H9 (cell line): ENCODE data around the gene AK4. TPM values are rescaled to one million over a fixed set of nuclear protein-coding genes. Genes with fewer than 3 reads are reported as not detected.

ENCODE experiments used
- DNase-seq: peaks from one replicate; pipeline ENCODE4 v3.0.0-alpha.2; 2017
- H2AFZ ChIP-seq: one replicate; pipeline ENCODE4 v1.6.1; 2013; ENCODE audit warnings: mild to moderate bottlenecking, low read length, control low read depth, moderate library complexity
- H2AK5ac ChIP-seq: 2 replicates; pipeline ENCODE4 v1.6.1; 2013; ENCODE audit warnings: low read length, control low read depth, mixed read lengths; ENCODE audit not compliant: insufficient read length
- H2BK120ac ChIP-seq: one replicate; pipeline ENCODE4 v1.6.1; 2013; ENCODE audit warnings: low read depth, mild to moderate bottlenecking, low read length, control low read depth, inconsistent platforms; ENCODE audit not compliant: poor library complexity, severe bottlenecking
- H2BK12ac ChIP-seq: 2 replicates; pipeline ENCODE4 v1.6.1; 2013; ENCODE audit warnings: low read length, control low read depth, mixed read lengths, low read depth; ENCODE audit not compliant: insufficient read length
- H2BK15ac ChIP-seq: 2 replicates; pipeline ENCODE4 v1.6.1; 2013; ENCODE audit warnings: low read depth, low read length, control low read depth
- H2BK20ac ChIP-seq: one replicate; pipeline ENCODE4 v1.6.1; 2013; ENCODE audit warnings: low read depth, mild to moderate bottlenecking, low read length, control low read depth, inconsistent platforms; ENCODE audit not compliant: poor library complexity, severe bottlenecking
- H2BK5ac ChIP-seq: 2 replicates; pipeline ENCODE4 v1.6.1; 2013; ENCODE audit warnings: low read length, control low read depth, mixed read lengths; ENCODE audit not compliant: insufficient read length
- H3K14ac ChIP-seq: 2 replicates; pipeline ENCODE4 v1.6.1; 2013; ENCODE audit warnings: low read length, control low read depth; ENCODE audit not compliant: insufficient read depth
- H3K18ac ChIP-seq: 2 replicates; pipeline ENCODE4 v1.6.1; 2013; ENCODE audit warnings: low read depth, mild to moderate bottlenecking, mixed read lengths, low read length, control low read depth; ENCODE audit not compliant: insufficient read length
- H3K23ac ChIP-seq: 2 replicates; pipeline ENCODE4 v1.6.1; 2013; ENCODE audit warnings: low read length, control low read depth, mixed read lengths, low read depth; ENCODE audit not compliant: insufficient read length
- H3K23me2 ChIP-seq: 2 replicates; pipeline ENCODE4 v1.6.1; 2013; ENCODE audit warnings: low read depth, mild to moderate bottlenecking, mixed read lengths, low read length, control low read depth; ENCODE audit not compliant: insufficient read length, poor library complexity, severe bottlenecking
- H3K27ac ChIP-seq: 2 replicates; pipeline ENCODE4 v1.5.1; 2013; ENCODE audit warnings: low read length, control low read depth, mixed read lengths, low read depth; ENCODE audit not compliant: insufficient read length
- H3K27me3 ChIP-seq: 2 replicates; pipeline ENCODE4 v1.6.1; 2013; ENCODE audit warnings: low read length, control low read depth, inconsistent platforms; ENCODE audit not compliant: insufficient read depth
- H3K4ac ChIP-seq: 2 replicates; pipeline ENCODE4 v1.6.1; 2013; ENCODE audit warnings: low read depth, mild to moderate bottlenecking, control low read depth, inconsistent platforms, low read length, moderate library complexity
- H3K4me1 ChIP-seq: 2 replicates; pipeline ENCODE4 v1.6.1; 2013; ENCODE audit warnings: low read length, control low read depth, inconsistent platforms; ENCODE audit not compliant: insufficient read depth
- H3K4me2 ChIP-seq: 2 replicates; pipeline ENCODE4 v1.6.1; 2013; ENCODE audit warnings: low read length, control low read depth, mixed read lengths; ENCODE audit not compliant: insufficient read length, insufficient read depth
- H3K56ac ChIP-seq: 2 replicates; pipeline ENCODE4 v1.6.1; 2013; ENCODE audit warnings: low read depth, mild to moderate bottlenecking, mixed read lengths, low read length, control low read depth; ENCODE audit not compliant: insufficient read length
- H3K79me1 ChIP-seq: 2 replicates; pipeline ENCODE4 v1.6.1; 2013; ENCODE audit warnings: low read depth, mild to moderate bottlenecking, moderate library complexity, low read length, control low read depth, inconsistent platforms; ENCODE audit not compliant: insufficient read depth, poor library complexity, severe bottlenecking
- H3K79me2 ChIP-seq: 2 replicates; pipeline ENCODE4 v1.6.1; 2013; ENCODE audit warnings: low read length, control low read depth, inconsistent platforms; ENCODE audit not compliant: insufficient read depth
- H3K9ac ChIP-seq: 2 replicates; pipeline ENCODE4 v1.6.1; 2013; ENCODE audit warnings: low read length, control low read depth, mixed read lengths; ENCODE audit not compliant: insufficient read length; ENCODE audit errors: extremely low read depth
- H3K9me3 ChIP-seq: one replicate; pipeline ENCODE4 v1.6.1; 2013; ENCODE audit warnings: low read depth, low read length, inconsistent platforms; ENCODE audit not compliant: control insufficient read depth
- H3T11ph ChIP-seq: one replicate; pipeline ENCODE4 v1.6.1; 2013; ENCODE audit warnings: mild to moderate bottlenecking, low read length, control low read depth, inconsistent platforms
- H4K20me1 ChIP-seq: one replicate; pipeline ENCODE4 v1.6.1; 2013; ENCODE audit not compliant: control insufficient read depth, insufficient read length, insufficient read depth
- H4K5ac ChIP-seq: 2 replicates; pipeline ENCODE4 v1.6.1; 2013; ENCODE audit warnings: low read depth, mild to moderate bottlenecking, mixed read lengths, low read length, control low read depth; ENCODE audit not compliant: insufficient read length
- H4K8ac ChIP-seq: replicated peaks from 2 replicates; pipeline ENCODE4 v1.6.1; 2013; ENCODE audit warnings: low read length, control low read depth, mixed read lengths, low read depth; ENCODE audit not compliant: insufficient read length
- H4K91ac ChIP-seq: 2 replicates; pipeline ENCODE4 v1.6.1; 2013; ENCODE audit warnings: low read depth, mild to moderate bottlenecking, moderate library complexity, mixed read lengths, low read length, control low read depth; ENCODE audit not compliant: insufficient read length
- H3K27ac Mint-ChIP-seq, 3 experiments: 2 replicates in 2 of 3; 3 replicates in 1 of 3; pipeline ENCODE4 v1.8.0; 2020 to 2021; ENCODE audit warnings: mixed read lengths in 3 of 3, mild to moderate bottlenecking in 1 of 3, moderate library complexity in 1 of 3
- H3K27me3 Mint-ChIP-seq: 2 replicates; pipeline ENCODE4 v1.8.0; 2021; ENCODE audit warnings: low read depth, mild to moderate bottlenecking, moderate library complexity, mixed read lengths
- H3K36me3 Mint-ChIP-seq, 3 experiments: 2 replicates in 2 of 3; 3 replicates in 1 of 3; pipeline ENCODE4 v1.8.0; 2020 to 2021; ENCODE audit warnings: low read depth in 3 of 3, mixed read lengths in 3 of 3; ENCODE audit not compliant: insufficient read depth in 1 of 3
- H3K4me1 Mint-ChIP-seq, 2 experiments: 2 replicates each; pipeline ENCODE4 v1.8.0; 2020; ENCODE audit warnings: mixed read lengths in 2 of 2
- H3K4me3 Mint-ChIP-seq, 2 experiments: 2 replicates in 1 of 2; 3 replicates in 1 of 2; pipeline ENCODE4 v1.8.0; 2020 to 2021; ENCODE audit warnings: mild to moderate bottlenecking in 2 of 2, mixed read lengths in 2 of 2, moderate library complexity in 1 of 2
- H3K9me3 Mint-ChIP-seq, 2 experiments: 2 replicates in 1 of 2; 3 replicates in 1 of 2; pipeline ENCODE4 v1.8.0; 2020; ENCODE audit warnings: mild to moderate bottlenecking in 2 of 2, mixed read lengths in 2 of 2, moderate library complexity in 1 of 2
- CTCF ChIP-seq: fragments of 200-600 bp; sonication (generic); conservative IDR thresholded peaks from 3 replicates; pipeline ENCODE4 v1.8.0; 2021; ENCODE audit warnings: antibody characterized with exemption, mild to moderate bottlenecking
- WGBS: extraction: QIAGEN DNeasy Blood & Tissue Kit; methylation state at CpG from one replicate; pipeline ENCODE4 v1.1.7; 2013; ENCODE audit warnings: missing lambda C conversion rate, low lambda C conversion rate, mixed read lengths; ENCODE audit not compliant: insufficient read length; ENCODE audit errors: extremely low coverage; 5-methylcytosine and 5-hydroxymethylcytosine counted together
- total RNA-seq: library from RNA; stranded (reverse); gene quantifications from 2 replicates; pipeline ENCODE4 v1.2.1, GENCODE V29; 2021

AK4 gene
- total RNA-seq, 1 experiment from 2014 or later, result 45.6 TPM

GRCh38 chr1:65113298-65113697 is 34.7 kb upstream of the AK4 start:
- Histone ChIP-seq H3K9ac (no peak overlapping the region), H2BK15ac (no peak overlapping the region), H2BK5ac (no peak overlapping the region), H3T11ph (no peak overlapping the region), H3K27ac (no peak overlapping the region), H3K23ac (no peak overlapping the region), H2AFZ (no peak overlapping the region), H3K23me2 (no peaks in the 10 kb centered on the region), H4K91ac (no peak overlapping the region), H3K56ac (no peak overlapping the region), H3K27me3 (no peaks in the 10 kb centered on the region), H2BK120ac (no peak overlapping the region), H3K9me3 (no peaks in the 10 kb centered on the region), H3K4me1 (no peaks in the 10 kb centered on the region), H3K14ac (no peak overlapping the region), H4K20me1 (no peaks in the 10 kb centered on the region), H4K8ac (no peak overlapping the region), H3K79me2 (no peaks in the 10 kb centered on the region), H2AK5ac (no peak overlapping the region), H2BK20ac (no peak overlapping the region), H2BK12ac (no peak overlapping the region), H3K4ac (no peak overlapping the region), H3K79me1 (no peaks in the 10 kb centered on the region), H4K5ac (no peak overlapping the region), H3K4me2 (no peak overlapping the region), H3K18ac (no peak overlapping the region)
- no peak overlapping the region for H3K4me3 Mint-ChIP-seq
- H3K27me3 Mint-ChIP-seq, result no peaks in the 10 kb centered on the region; the same call in 1 of the 2 replicates
- H3K4me1 Mint-ChIP-seq, result no peaks in the 10 kb centered on the region
- WGBS, result no CpG with 5 or more reads among the region's 2 CpGs
- TF ChIP-seq CTCF, result no peak
- no peak for DNase-seq
- H3K27ac Mint-ChIP-seq, result no peak overlapping the region
- H3K9me3 Mint-ChIP-seq, result peaks cover 0 to 3% of the 10 kb centered on the region in 2 experiments; a peak in 1 of 5 replicates
- no peaks in the 10 kb centered on the region for H3K36me3 Mint-ChIP-seq
